HFFc6 (cell line): ENCODE measurements around the gene C1orf210. TPM values are rescaled to one million over a fixed set of nuclear protein-coding genes. Genes with fewer than 3 reads are reported as not detected.

ENCODE experiments used
- DNase-seq: peaks from one replicate; pipeline ENCODE4 v3.0.0-alpha.2; 2018
- H3K27ac Mint-ChIP-seq: 2 replicates; pipeline ENCODE4 v1.8.0; 2020; ENCODE audit warnings: mild to moderate bottlenecking, mixed read lengths
- H3K27me3 Mint-ChIP-seq: 2 replicates; pipeline ENCODE4 v1.8.0; 2021; ENCODE audit warnings: mild to moderate bottlenecking, moderate library complexity, mixed read lengths; ENCODE audit not compliant: insufficient read depth
- H3K36me3 Mint-ChIP-seq: 2 replicates; pipeline ENCODE4 v1.8.0; 2021; ENCODE audit warnings: low read depth, mixed read lengths
- H3K4me1 Mint-ChIP-seq: 2 replicates; pipeline ENCODE4 v1.8.0; 2020; ENCODE audit warnings: low read depth, mixed read lengths
- H3K4me3 Mint-ChIP-seq: 2 replicates; pipeline ENCODE4 v1.8.0; 2020; ENCODE audit warnings: mild to moderate bottlenecking, moderate library complexity, mixed read lengths
- H3K9me3 Mint-ChIP-seq: 2 replicates; pipeline ENCODE4 v1.8.0; 2020; ENCODE audit warnings: mild to moderate bottlenecking, mixed read lengths
- total RNA-seq, 6 experiments: library from RNA; stranded (reverse); fragmentation: NEBNext Ultra II Directional; extraction: Animal tissue kit (Norgen Biotek cat#: 25700); gene quantifications; 2 replicates in 1 of 6; 3 replicates in 5 of 6; pipeline ENCODE4 v1.2.3, GENCODE V29; 2021
- TF ChIP-seq, protein P1 (sequence below): fragments of 200-600 bp; sonication (generic); IDR thresholded peaks from 2 replicates; pipeline ENCODE4 v1.5.0; 2021; ENCODE audit warnings: antibody characterized with exemption, mild to moderate bottlenecking

The C1orf210 gene
- total RNA-seq, 6 experiments from 2014 or later, result not detected

DNA sequence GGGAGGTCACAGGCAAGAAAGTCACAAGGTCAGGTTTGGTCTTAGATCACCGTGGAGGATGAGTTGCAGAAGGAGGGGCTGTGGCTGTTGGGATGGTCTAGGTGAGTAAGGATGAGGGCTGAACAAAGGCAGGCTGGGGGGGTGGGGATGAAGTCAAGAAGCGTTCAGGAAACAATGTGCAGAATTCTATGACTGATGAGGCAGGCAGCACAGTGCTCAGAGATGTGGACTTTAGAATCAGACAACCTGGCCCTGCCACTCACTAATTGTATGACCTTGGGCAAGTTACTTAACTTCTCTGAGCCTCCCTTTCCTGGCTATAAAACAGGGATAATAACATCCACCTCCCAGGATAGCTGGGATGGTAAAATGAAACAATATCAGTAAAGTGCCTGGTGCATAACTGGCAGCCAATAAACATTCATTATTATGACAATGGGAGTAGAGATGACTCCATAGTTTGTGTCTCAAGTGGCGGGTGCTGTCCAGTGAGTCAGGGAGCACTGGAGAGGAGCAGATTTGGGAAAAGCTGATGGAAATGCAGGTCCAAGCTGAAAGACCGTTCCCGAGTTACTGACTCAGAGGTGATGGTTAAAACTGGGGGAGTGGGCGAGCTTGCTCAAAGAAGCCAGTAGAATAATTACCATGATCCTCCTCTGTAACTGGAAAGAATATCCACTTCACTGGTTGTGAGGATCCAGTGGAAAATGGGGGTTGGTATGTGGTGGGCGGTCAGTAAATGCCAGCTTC lies 17.5 kb upstream of the C1orf210 start:
- Mint-ChIP-seq H3K9me3 (no peaks in the 10 kb centered on the region), H3K27ac (no peak overlapping the region)
- DNase-seq, result no peak

DNA sequence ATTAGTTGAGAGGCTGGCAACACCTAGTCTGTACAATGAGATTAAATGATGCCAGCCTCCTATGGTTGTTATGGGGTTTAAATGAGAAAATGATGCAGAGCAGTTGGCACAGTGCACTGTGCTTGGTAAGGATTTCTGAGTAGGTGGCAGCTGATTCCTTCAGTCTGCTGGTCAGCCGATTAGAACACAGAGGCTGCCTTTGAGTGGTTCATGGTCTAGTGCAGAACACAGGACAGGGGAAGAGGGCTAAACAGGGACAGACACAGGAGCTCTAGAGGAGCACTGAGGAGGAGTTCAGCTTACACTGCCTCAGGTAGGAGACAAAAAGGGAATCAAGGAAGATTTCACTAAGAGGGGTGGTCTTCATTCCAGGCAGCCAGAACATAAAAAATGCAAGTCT lies 16.8 kb upstream of the C1orf210 start:
- no peak overlapping the region for H3K27ac Mint-ChIP-seq
- TF ChIP-seq, protein P1, sequence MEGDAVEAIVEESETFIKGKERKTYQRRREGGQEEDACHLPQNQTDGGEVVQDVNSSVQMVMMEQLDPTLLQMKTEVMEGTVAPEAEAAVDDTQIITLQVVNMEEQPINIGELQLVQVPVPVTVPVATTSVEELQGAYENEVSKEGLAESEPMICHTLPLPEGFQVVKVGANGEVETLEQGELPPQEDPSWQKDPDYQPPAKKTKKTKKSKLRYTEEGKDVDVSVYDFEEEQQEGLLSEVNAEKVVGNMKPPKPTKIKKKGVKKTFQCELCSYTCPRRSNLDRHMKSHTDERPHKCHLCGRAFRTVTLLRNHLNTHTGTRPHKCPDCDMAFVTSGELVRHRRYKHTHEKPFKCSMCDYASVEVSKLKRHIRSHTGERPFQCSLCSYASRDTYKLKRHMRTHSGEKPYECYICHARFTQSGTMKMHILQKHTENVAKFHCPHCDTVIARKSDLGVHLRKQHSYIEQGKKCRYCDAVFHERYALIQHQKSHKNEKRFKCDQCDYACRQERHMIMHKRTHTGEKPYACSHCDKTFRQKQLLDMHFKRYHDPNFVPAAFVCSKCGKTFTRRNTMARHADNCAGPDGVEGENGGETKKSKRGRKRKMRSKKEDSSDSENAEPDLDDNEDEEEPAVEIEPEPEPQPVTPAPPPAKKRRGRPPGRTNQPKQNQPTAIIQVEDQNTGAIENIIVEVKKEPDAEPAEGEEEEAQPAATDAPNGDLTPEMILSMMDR, result no peak
- no peak overlapping the region for H3K4me3 Mint-ChIP-seq
- H3K36me3 Mint-ChIP-seq, result no peaks in the 10 kb centered on the region
- DNase-seq, result no peak
- no peaks in the 10 kb centered on the region for H3K9me3 Mint-ChIP-seq
- H3K4me1 Mint-ChIP-seq, result peaks cover 6% of the 10 kb centered on the region
- H3K27me3 Mint-ChIP-seq, result peaks cover 31% of the 10 kb centered on the region

More for the DNA sequence above, 17.5 kb upstream of the C1orf210 start:
- no peaks in the 10 kb centered on the region for H3K36me3 Mint-ChIP-seq
- peaks cover 36% of the 10 kb centered on the region for H3K27me3 Mint-ChIP-seq
- no peak overlapping the region for H3K4me3 Mint-ChIP-seq
- H3K4me1 Mint-ChIP-seq, result peaks cover 6% of the 10 kb centered on the region
- TF ChIP-seq, protein P1, result no peak

DNA sequence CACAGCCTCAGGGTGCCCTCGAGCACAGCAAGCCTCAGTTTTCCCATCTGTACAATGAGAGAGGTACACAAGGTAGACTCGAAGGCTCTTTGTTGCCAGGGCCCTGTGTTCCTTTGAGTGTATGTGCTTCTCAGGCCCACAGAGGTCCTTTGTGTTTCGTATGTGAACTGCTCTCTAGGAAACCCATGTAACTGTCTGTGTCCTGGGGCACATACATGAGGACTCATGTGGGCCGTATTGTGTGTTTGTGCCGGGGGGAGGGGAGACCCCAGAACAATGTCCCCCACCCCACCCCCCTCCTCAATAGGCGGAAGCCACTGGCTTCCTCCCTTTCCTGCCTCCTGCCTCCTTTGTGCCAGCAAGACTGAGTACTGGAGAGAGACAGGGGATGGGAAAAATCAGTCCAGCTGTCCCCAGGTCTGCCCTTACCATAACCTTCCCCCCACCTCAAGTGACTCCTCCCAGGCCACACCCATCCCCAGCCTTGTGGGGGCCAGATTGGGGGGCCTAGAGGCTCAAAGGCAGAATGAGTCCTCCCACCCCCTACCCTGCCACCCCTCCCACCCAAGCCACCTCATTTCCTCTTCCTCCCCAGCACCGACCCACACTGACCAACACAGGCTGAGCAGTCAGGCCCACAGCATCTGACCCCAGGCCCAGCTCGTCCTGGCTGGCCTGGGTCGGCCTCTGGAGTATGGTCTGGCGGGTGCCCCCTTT lies 15.2 kb upstream of the C1orf210 start, which contains the start of gene TIE1:
Gene TIE1, plus strand, starts transcription at position 605 of the 717 bp plus-strand sequence. Its CDS starts 90 bp downstream, at position 695.
- peaks cover 23% of the 10 kb centered on the region for H3K27me3 Mint-ChIP-seq
- TF ChIP-seq, protein P1, result no peak
- no peak within 1 kb of the TSS for H3K27ac Mint-ChIP-seq
- no peak for DNase-seq
- H3K9me3 Mint-ChIP-seq, result no peaks in the 10 kb centered on the region
- H3K4me1 Mint-ChIP-seq, result peaks cover 14% of the 10 kb centered on the region
- H3K36me3 Mint-ChIP-seq, result no peaks in the 10 kb centered on the region
- no peak within 1 kb of the TSS for H3K4me3 Mint-ChIP-seq

DNA sequence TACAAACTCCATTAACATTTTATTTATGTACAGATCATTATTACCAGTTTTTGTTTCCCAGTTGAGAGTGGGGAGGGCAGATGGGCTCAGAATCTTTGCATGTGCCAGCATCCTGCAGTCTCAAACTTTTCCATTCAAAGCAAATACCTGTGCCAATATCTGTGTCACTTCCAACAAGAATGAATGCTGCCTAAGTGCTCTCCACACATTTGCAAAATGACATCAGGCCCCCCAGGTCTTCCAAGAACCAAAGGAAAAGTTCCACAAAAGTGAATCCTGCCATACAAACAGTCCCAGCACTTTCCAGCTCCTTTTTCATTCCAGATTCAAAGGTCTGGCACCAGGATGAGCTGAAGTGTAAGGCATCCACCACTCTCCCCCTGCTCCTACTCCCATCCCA lies 13.7 kb upstream of the C1orf210 start:
- Mint-ChIP-seq H3K27me3 (peaks cover 15% of the 10 kb centered on the region; the same call in 1 of the 2 replicates), H3K27ac (no peak overlapping the region), H3K4me3 (no peak overlapping the region), H3K4me1 (peaks cover 23% of the 10 kb centered on the region), H3K9me3 (no peaks in the 10 kb centered on the region), H3K36me3 (no peaks in the 10 kb centered on the region)
- TF ChIP-seq, protein P1, result no peak
- DNase-seq, result no peak

DNA sequence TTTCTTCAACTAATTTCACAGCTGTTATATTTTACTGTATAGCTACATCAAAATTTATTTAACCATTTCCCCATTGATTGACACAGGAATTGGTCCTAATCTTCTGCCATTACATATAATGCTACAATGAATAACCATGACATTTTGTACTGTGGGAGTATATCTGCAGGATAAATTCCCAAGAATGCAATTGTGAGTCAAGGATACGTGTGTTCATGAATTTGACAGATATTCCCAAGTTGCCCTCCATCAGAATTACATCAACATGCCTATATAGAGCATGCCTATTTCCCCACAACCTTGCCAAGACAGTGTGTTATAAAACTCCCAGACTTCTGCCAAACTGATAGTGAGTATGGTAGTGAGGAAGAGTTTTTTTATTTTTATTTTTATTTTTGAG lies 12.7 kb upstream of the C1orf210 start:
- no peak overlapping the region for H3K27ac Mint-ChIP-seq
- no peak overlapping the region for H3K4me3 Mint-ChIP-seq
- peaks cover 26% of the 10 kb centered on the region for H3K4me1 Mint-ChIP-seq
- no peaks in the 10 kb centered on the region for H3K36me3 Mint-ChIP-seq
- no peaks in the 10 kb centered on the region for H3K9me3 Mint-ChIP-seq
- TF ChIP-seq, protein P1, result no peak
- H3K27me3 Mint-ChIP-seq, result peaks cover 7% of the 10 kb centered on the region; the same call in 1 of the 2 replicates
- DNase-seq, result no peak
